ENCODE data around the gene TRPC4AP.
A peak's percentile ranks its signal among the peaks of the same experiment; 100 is the strongest.

The TRPC4AP gene

GRCh38 chr20:34998331-34998950 lies 94.2 kb downstream of the TRPC4AP start:
- peak; percentile 4; the same call in 2 of the 3 replicates for ATAC-seq
- TF ChIP-seq CSRNP3 (CRISPR knock-in tag; IDR thresholded peaks at IDR 0.05) (no peak), TSHZ2 (CRISPR knock-in tag; IDR thresholded peaks at IDR 0.05) (no peak), ISL1 (CRISPR knock-in tag; IDR thresholded peaks at IDR 0.05) (no peak), ZNF70 (CRISPR knock-in tag; IDR thresholded peaks at IDR 0.05) (no peak), SNAI2 (CRISPR knock-in tag; IDR thresholded peaks at IDR 0.05) (no peak), GLIS3 (CRISPR knock-in tag; IDR thresholded peaks at IDR 0.05) (no peak), RARB (CRISPR knock-in tag; IDR thresholded peaks at IDR 0.05) (no peak), ARNTL (CRISPR knock-in tag; IDR thresholded peaks at IDR 0.05; ENCODE audit: borderline replicate concordance, low read depth) (no peak), TCF4 (CRISPR knock-in tag; IDR thresholded peaks at IDR 0.05; ENCODE audit: borderline replicate concordance) (no peak), ZFP3 (CRISPR knock-in tag; IDR thresholded peaks at IDR 0.05) (no peak), ZFP30 (CRISPR knock-in tag; IDR thresholded peaks at IDR 0.05) (no peak), ESRRG (CRISPR knock-in tag; IDR thresholded peaks at IDR 0.05) (no peak), PATZ1 (CRISPR knock-in tag; IDR thresholded peaks at IDR 0.05; ENCODE audit: borderline replicate concordance) (no peak), CREB5 (CRISPR knock-in tag; IDR thresholded peaks at IDR 0.05; ENCODE audit: low read depth) (no peak), ZNF8 (CRISPR knock-in tag; IDR thresholded peaks at IDR 0.05) (no peak), POU6F1 (CRISPR knock-in tag; IDR thresholded peaks at IDR 0.05; ENCODE audit: borderline replicate concordance, low read depth) (no peak), BACH2 (CRISPR knock-in tag; IDR thresholded peaks at IDR 0.05; ENCODE audit: borderline replicate concordance) (no peak), PPARA (CRISPR knock-in tag; IDR thresholded peaks at IDR 0.05; ENCODE audit: borderline replicate concordance) (no peak), ZNF565 (CRISPR knock-in tag; conservative IDR thresholded peaks at IDR 0.05; ENCODE audit: low read depth) (no peak), OSR1 (CRISPR knock-in tag; IDR thresholded peaks at IDR 0.05) (no peak)

GRCh38 chr20:34997774-34998173 lies 94.8 kb downstream of the TRPC4AP start:
- TF ChIP-seq TSHZ2 (CRISPR knock-in tag; IDR thresholded peaks at IDR 0.05): no peak
- TF ChIP-seq ESRRG (CRISPR knock-in tag; IDR thresholded peaks at IDR 0.05): no peak
- TF ChIP-seq ZNF70 (CRISPR knock-in tag; IDR thresholded peaks at IDR 0.05): no peak
- no peak for TF ChIP-seq PPARA (CRISPR knock-in tag; IDR thresholded peaks at IDR 0.05; ENCODE audit: borderline replicate concordance)
- ATAC-seq: no peak
